HG03558 (cell line): ENCODE measurements around the gene CD69.

Experiments used
- ATAC-seq: cut with Tn5 transposase; IDR thresholded peaks from one replicate; pipeline ENCODE4 v1.9.1; 2021; ENCODE audit warnings: moderate number of reproducible peaks; ENCODE audit not compliant: unreplicated experiment; ENCODE audit errors: extremely low read depth

Gene CD69

DNA sequence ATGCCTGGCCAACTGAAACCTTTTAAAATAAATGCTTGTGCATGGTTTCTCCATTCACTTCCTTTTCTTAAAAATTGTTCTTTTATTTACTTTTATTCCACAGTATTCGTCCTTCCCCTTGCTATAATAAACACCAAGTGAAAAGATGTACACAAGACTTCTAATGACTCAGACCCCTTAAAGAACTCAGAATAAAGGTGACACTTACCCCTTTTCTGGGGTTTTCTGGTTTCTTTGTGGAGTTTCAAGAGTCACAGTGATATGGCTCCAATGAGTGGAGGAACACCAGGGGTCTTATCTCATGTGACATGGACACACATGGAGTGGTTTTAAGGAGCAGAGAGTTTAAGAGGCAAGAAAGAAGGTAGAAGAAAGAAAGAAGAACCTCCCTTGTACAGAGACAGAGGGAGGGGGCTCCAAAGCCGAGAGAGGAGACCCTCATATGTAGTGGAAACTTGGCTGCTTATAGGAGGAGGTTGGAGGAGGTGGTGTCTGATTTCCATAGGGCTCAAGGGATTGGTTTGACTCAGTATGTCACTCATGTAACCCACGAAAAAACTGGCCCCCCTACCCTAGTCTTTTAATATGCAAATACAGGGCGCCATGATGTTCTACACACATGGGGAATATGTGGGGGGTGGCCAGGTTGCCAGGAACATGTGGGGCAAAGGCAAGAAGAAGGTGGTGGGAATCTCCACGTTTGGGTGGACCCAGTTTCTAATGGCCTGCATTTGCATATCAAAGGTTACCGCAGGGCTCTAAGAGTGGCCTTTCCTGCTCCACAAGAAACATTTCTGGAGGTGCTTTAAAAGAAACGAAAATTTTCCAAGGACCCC, 22.1 kb upstream of the CD69 start:
- ATAC-seq: no peak

DNA sequence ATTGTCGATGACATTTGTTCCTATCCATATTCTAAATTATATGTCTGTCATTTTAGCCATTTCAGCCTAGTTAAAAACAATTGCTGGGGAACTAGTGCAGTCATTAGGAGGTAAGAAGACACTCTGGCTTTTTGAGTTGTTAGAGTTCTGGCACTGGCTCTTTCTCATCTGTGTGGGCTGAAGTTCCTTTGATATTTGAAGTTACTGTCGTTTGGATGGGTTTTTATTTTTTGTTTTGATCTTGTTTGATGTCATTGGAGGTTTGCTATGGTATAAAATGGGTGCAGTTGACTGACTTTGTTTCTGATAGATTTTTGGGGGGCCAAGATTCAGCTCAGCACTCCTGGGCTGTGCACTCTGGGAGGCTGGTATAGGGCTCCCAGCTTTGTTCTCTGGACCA, 20.7 kb upstream of the CD69 start:
- ATAC-seq: no peak

DNA sequence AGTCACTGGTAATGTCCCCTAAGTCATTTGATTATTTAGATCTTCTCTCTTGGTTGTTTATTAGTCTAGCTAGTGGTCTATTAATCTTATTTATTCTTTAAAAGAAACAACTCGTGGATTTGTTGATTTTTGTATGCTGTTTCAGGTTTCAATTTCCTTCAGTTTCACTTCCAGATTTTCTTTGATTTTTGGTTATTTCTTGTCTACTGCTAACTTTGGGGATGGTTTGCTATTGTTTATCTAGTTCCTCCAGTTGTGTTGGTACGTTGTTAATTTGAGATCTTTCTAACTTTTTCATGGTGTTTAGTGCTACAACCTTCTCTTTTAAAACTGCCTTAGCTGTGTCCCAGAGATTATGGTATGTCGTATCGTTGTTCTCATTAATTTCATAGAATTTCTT, 18.5 kb upstream of the CD69 start:
- no peak for ATAC-seq

- ATAC-seq: no peak
Measured at GRCh38 chr12:9776781-9777180, 16.1 kb upstream of the CD69 start.

DNA sequence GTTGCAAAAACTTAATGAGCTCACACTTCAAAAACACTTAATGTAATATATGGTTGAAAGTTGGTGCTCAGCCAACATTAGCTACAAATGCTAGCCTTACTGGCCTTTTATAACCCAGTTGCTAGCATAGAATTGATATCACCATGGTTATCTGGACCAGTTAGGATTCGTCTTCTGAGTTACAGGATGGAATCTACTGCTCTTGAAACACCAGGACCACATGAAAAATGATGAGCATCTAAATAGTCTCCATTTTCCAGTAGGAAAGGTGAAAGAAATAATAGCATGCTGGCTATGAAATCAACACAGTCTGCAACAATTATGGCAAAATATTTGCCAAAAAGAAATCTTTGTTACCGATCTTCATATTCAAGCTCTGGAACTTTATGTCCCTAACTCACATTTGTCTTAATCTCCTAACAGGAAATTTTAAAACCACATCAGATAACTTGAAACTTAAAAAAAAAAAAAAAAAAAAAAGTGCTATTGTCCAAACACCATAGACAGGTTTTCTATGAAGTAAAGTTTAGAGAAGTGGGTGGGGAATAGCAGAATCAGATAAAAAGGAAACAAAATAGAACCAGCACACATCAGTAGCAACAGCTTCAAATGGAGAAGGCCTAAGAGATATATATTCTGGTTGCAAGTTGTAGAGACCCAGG, 12.6 kb upstream of the CD69 start:
- no peak for ATAC-seq

- no peak for ATAC-seq
Measured at GRCh38 chr12:9763025-9763424, 2.3 kb upstream of the CD69 start.

GRCh38 chr12:9762369-9762768, 1.7 kb upstream of the CD69 start:
- ATAC-seq: no peak

DNA sequence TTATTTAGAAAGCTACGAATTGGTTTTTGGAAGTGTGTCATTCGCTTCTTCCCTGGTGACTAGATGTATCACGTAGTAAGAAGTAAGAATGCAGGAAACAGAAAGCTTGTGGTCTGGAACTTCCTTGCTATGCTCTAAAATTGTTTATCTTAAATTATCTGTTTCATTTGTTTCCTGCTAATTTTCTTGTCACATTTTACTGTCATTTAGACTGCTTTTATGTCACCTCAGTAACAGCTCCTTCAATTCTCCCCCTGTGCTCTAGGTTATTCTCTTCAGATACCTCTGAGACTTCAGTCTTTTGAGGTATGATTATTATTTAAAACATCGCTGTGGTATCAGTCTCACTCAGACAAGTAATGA, 699 bp upstream of the CD69 start:
- no peak for ATAC-seq

- no peak for ATAC-seq
Measured at GRCh38 chr12:9760120-9760519, 581 bp downstream of the CD69 start.

- no peak for ATAC-seq
Measured at GRCh38 chr12:9759694-9760093, 1.0 kb downstream of the CD69 start.

DNA sequence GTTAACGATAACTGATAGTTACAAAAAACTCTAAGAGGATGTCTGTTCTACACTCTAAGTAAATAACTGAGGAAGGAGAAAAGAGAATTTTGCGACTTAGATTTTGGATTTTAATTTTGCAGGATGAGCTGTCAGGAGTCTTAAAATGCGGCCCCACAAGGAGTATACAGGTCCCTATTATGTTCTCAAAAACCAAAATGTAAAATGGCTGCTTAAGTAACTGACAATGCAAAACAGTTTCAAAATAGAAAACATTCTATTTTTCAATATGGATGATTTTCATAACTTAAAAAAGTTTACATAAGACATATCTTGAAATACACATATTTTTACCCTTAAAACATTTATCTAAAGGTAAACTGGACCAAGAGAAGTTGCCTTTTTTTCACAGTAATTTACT, 2.6 kb downstream of the CD69 start:
- ATAC-seq: no peak

DNA sequence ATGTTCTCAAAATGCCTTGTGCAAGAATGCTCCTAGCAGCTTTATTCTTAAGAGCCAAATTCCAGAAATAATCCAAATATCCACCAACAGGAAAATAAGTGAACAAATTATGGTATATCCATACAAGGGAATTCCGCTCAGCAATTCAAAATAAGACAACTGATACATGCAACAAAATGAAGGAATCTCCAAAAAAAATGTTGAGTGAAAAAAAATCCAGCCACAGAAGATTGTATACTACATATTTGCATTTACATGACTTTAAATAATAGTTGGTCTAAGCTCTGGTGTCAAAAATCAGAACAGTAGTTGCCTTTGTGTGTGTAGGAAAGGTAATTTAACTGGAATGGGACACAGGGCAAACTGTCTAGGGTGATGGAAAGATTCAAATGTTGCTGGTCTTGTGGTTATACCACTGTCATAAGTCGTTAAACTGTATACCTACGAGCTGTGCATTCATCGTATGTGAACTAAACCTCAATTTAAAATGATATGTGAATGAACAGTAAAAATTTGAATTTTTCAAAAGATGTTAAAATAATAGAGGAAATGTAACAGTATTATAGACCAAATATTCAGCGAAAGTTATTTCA, 3.2 kb downstream of the CD69 start:
- ATAC-seq: no peak

GRCh38 chr12:9756706-9757105, 4.0 kb downstream of the CD69 start:
- ATAC-seq: no peak

DNA sequence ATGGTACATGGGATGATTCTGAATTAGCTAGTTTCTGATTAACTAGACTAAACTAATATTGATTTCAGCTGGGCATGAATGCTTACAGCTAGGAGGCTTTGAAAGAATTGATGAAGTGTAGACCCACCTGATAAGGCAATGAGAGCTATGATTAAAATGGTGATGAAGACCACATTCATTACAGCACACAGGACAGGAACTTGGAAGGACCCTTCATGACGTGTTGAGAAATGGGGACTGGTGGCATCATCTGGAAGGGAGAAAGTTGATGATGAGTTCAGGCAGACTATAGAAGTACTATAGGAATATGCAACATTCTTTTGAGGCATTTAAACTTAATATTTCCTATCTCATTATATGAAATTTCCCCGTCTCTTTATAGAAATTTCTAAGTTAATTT, 4.5 kb downstream of the CD69 start:
- ATAC-seq: no peak

DNA sequence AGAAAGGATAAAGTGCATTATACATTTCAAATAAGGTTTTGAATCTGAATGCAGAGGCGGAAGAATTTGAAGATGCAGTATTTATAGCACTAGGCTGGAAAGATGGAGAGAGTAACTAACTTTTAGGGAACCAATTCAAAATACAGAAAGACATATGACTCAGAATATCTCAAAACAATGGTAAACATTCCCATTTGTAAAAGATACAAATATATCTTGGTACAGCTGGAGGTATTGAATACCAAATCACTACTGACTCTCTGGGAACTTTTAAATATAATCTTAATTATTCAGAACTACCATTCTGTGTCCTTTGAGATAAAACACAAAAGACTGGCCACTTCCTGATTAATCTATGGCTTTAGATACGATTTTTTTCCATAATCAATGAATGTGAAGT, 5.1 kb downstream of the CD69 start:
- ATAC-seq: no peak

GRCh38 chr12:9755035-9755434, 5.7 kb downstream of the CD69 start:
- ATAC-seq: no peak

- ATAC-seq: no peak
Measured at GRCh38 chr12:9754099-9754927, 6.4 kb downstream of the CD69 start.

DNA sequence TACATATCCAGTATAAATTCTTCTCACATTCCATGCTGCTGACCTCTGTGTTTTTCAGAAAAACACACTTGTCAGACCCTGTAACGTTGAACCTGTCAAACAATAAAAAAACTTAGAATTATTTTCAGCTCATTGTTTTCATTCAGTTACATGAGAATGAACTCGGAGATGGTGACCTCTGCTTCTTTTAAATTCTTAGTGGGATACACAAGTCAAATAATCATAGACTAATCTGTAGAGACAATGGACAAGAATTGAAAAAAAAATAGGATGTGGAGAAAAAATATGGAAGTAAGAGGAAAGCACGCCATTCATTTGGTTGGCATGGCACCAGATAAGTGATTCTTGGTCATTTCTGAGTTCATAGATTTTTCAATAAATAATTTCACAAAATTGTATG, 7.2 kb downstream of the CD69 start:
- ATAC-seq: no peak

- no peak for ATAC-seq
Measured at GRCh38 chr12:9753073-9753472, 7.6 kb downstream of the CD69 start.

DNA sequence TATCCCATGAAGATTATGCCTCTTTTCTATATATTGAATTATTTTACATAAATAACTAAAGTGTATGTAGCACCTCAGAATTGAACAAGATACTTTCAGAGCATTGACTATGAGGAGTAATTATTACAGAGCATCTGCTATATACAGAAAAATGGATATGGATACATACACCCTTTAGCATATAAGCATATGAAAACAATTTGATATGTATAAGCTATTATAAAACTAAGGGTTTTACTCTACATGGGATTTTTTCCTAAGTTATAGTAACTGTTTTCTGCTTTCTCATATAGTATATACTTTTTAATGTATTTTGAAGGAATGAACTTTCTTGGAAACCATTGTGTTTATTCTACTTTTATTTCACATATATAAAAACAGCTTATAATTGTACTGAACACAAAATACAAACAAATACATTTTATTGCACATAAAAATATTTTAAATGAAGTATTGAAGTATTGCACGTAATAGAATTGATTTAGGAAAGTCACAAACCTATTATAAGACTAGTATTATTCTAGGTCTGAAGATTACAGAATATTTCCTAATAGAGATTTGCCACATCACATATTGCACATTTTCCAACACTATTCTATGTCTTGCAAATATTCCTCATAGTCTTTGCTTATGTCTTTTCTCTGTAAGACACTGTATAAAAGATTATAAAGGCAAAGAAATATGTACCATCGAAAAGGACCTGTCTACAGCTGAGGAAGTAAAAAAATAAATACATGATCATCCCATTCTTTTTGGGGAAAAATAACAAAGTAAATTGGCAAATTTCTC, 8.4 kb downstream of the CD69 start:
- ATAC-seq: no peak
